NCI-H2029 (cell line): ENCODE measurements around the gene LTBP4.

Experiments used
- DNase-seq: peaks from one replicate; lab custom pipeline; 2025; lab: John Stamatoyannopoulos, UW

The LTBP4 gene

DNA sequence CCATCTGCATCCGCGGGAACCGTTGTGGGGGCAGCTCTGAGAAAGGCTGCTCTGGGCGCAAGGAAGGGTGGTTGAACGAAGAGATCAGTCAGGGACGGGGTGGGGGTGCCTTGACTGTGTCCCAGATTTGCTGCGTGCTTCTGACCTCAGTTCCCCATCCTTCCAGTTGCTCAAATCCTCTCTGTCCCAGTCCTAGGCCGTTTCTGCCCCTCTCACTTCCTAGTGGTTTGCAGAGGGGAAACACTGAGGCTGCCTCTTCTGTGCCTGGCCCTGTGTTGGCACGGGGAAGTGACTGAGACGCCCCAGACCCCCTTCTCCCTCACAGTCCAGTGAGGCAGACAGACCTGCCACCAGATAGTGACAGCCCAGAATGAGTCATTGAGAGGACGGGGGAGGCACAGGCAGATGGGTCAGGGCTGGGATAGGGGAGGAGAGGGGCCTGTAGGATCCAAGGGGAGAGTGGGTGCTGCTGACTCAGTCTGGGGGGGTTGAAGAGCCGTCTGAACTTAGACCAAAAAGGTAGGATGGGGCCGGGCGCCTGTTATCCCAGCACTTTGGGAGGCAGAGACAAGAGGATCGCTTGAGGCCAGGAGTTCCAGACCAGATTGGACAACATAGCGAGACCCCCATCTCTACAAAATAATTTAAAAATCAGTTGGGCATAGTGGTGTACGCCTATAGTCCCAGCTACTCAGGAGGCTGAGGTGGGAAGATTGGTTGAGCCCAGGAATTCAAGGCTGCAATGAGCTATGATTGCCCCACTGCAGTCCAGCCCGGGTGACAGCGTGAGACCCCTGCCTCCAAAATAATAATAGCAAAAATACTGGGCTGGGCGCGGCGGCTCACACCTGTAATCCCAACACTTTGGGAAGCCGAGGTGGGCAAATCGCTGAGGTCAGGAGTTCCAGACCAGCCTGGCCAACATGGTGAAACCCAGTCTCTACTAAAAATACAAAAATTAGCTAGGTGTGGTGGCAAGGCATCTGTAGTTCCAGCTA, 62.8 kb downstream of the LTBP4 start:
- no peak for DNase-seq

DNA sequence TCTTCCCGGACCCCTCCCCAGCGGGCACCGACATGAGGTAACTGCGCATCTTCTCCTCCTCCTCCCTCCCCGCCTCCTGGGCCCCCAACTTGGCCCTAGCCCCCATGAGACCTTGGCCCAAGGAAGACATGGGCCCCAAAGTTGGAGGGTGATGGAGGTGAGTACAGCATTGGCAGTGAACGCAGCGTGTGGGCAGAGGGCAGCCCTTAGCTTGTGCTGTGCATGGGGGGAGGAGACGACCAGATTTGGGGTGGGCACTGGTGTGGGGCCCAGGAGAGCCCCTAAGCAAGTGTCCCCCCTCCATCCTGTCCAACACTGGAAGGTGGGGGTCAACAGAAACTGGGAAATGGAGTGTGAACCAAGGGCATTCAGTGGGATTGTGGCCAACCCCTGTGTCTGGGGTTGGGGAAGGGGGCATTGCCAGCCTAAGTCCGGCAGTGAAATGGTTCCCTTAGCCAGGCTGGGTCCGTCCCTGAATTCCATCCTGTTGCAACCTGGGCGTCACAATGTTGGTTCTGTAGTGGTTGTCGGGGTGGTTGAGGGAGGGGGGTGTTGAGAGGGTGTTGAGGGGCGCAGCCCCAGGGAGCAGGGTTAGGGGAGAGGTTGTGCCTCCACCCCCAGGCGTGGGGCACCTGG, 65.8 kb downstream of the LTBP4 start:
- no peak for DNase-seq

DNA sequence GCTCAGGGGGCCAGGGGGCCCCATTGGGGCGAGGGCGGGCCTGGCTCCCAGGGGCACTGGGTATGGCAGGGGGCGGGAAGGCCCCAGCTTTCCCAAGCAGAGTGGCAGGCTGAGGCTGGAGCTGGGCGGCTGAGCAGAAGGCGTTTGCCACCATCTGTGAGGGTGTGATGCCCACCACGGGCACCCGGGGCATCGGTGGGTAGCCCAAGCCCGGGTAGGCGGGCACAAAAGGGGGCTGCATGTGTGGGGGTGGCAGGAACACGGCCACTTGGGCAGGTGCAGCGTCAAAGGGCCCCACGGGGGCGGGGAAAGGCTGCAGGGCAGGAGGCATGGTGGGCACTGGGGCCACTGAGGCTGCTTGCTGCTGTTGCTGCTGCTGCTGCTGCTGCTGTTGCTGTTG, 66.4 kb downstream of the LTBP4 start:
- no peak for DNase-seq

DNA sequence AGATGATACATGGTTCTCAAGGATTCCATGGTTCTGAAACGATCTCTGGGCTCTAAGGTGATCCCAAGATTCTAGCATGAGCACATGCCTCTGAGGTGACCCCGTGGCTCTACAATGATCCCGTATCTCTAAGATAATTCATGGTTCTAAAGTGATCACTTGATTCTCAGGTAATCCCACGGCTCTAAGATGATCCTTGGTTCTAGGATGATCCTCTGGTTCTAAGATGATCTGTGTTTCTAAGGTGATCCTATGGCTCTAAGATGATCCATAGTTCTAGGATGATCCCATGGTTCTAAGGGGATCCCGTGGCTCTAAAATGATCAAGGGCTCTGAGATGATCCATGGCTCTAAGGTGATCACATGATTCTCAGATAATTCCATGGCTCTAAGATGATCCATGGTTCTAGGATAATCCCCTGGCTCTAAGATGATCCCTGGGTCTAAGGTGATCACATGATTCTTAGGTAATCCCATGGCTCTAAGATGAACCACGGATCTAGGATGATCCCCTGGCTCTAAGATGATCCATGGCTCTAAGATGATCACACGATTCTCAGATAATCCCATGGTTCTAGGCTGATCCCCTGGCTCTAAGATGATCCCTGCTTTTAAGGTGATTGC, 67.9 kb downstream of the LTBP4 start:
- DNase-seq: no peak

DNA sequence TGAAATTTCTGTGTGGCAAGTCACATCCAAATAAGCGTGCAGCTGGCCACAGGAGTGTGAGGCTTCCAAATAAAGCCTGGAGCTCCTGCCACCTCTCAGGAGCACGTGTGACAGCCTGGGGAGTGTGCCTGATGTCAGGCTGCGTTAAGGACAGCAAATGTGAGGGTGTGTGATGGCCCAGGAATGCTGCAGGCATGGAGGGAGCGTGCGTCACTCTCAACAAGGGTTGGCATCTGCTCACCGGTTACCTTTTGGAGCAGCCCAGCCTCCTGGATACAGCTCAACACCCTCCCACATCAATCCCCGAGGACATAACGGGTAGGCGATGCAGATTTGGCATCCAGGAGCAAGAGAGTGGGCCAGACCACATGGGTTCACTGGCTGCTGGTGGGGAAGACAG, 70.2 kb downstream of the LTBP4 start:
- no peak for DNase-seq

DNA sequence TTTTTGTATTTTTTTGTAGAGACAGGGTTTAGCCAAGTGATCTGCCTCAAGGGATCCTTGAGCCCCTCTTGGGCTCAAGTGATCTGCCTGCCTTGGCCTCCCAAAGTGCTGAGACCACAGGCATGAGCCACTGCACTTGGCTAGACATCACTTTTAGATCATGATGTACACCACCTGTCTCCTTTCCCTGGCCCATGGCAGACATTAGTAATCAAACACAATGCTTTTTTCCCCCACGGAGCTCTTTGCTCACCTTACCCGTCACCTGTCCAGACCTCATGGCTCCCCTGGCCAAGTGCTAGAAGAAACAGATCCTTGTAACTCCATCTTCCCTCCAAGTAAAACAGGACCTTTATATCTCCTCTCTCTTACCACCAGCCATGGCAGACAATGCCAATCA, 70.9 kb downstream of the LTBP4 start:
- no peak for DNase-seq

DNA sequence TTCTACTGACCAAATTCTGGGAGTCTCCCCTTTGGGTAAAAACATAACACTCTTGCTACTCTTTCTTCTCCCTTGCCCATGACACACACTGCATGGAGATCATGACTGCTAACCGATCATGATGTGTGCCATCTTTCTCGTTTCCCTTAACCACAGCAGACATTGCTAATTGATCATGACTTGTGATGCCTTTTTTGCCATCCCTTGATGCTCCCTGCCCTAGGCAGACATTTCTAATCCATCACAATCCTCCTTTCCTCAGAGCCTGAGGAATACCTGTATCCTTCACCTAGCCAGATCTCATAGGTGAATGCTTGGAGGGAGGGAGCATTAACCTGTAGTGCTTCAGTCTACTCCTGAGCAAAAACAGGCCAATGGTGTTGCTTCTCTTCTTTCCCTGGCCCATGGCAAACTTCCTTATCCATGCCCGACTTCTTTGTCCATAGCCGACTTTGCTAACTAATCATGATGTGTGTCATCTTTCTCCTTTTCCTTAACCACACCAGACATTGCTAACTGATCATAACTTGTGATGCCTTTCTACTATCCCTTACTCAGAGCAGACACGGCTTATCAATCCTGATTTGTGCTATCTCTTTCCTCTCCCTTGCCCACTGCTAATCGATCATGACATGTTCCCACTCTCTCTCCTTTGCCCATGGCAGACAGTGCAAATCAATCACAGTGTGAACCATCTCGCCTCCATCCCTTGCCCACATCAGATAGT, 71.6 kb downstream of the LTBP4 start:
- no peak for DNase-seq

DNA sequence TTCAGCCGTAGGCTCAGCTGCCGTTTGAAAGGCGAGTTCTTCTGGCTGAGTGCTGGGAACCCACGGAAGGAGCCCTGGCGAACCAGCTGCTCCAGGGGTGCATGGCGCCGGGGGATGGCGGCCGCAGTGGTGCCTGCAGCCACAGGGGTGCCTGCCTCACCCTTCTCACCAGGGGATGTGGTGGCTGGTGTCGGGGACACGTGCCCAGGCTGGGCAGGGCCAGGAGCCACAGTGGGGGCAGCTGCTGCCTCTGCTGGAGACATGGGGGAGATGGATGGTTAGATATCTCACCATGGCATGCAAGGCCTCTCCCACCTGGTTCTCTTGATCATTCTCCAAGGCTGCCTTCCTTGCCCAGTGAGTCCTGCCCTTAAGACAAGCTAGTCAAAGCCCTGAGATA, 72.2 kb downstream of the LTBP4 start:
- DNase-seq: no peak

DNA sequence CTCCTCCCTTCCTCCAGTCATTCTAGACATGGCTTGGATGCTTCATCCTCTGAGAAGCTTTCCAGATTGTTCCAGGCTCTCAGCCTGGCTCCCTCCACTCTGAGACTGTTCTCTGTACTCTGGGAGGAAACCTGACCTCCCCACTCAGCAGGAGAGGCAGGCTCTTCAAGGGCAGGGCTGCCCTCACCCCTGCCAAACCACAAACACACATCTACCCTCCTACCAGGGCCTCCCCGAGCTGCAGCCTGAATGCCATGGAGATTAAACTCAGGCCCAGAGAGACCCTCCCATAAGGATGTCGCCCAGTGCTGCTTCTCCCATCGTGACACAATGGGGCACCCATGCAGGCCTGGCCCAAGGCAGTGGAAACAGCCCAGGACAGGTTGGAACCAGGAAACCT, 73.1 kb downstream of the LTBP4 start:
- peak; percentile 85 for DNase-seq

DNA sequence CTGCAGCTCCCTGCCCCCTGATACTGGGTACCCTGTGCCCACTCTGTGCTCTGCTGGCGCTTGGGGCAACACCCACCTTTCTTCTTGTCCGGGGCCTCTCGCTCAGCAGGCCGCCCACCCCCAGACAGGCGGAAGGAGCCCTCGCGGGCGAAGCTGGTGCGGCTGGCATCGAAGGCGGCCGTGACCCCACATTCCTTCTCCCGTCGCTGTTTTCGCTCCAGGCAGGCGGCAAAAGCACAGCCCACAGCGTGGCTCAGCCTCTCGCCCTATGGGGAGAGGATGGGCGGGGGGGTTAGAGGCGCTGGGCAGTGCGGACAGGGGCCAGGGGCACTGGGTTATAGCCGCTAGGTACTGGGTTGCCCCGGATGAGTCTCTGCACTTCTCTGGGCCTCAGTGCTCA, 76.0 kb downstream of the LTBP4 start:
- DNase-seq: no peak
